Type B pancreatic cell (in vitro differentiated cells): ENCODE measurements around the gene TMCO6. TPM values are rescaled to one million over a fixed set of nuclear protein-coding genes. Genes with fewer than 3 reads are reported as not detected.
"Not testable (repeated sequence)": the region's sequence is repeated elsewhere in the genome, so short reads cannot be mapped to it uniquely, and the experiment has no call there.

Source experiments
- DNase-seq: peaks from one replicate; pipeline ENCODE4 v3.0.0; 2021; ENCODE audit warnings: mixed read lengths; ENCODE audit not compliant: unreplicated experiment; ENCODE audit errors: extremely low spot score
- H3K27ac Mint-ChIP-seq: 2 replicates; pipeline ENCODE4 v1.8.0; 2021; ENCODE audit warnings: mild to moderate bottlenecking, mixed read lengths
- H3K27me3 Mint-ChIP-seq: 2 replicates; pipeline ENCODE4 v1.8.0; 2021; ENCODE audit warnings: mixed read lengths
- H3K36me3 Mint-ChIP-seq: 2 replicates; pipeline ENCODE4 v1.8.0; 2021; ENCODE audit warnings: mixed read lengths
- H3K4me1 Mint-ChIP-seq: one replicate; pipeline ENCODE4 v1.8.0; 2021; ENCODE audit warnings: mixed read lengths; ENCODE audit not compliant: unreplicated experiment
- H3K4me3 Mint-ChIP-seq: 2 replicates; pipeline ENCODE4 v1.8.0; 2021; ENCODE audit warnings: mild to moderate bottlenecking, mixed read lengths
- H3K9me3 Mint-ChIP-seq: 2 replicates; pipeline ENCODE4 v1.8.0; 2021; ENCODE audit warnings: mixed read lengths
- long read RNA-seq: library from polyadenylated mRNA; unstranded; transcript quantifications from one replicate; pipeline ENCODE4 v2.0.0, GENCODE V29; 2020
- total RNA-seq: library from RNA; stranded (reverse); gene quantifications from 2 replicates; pipeline ENCODE4 v1.2.1, GENCODE V29; 2021; ENCODE audit warnings: low replicate concordance
- TF ChIP-seq, protein P1 (sequence below): fragments of 200-600 bp; sonication (generic); conservative IDR thresholded peaks from 2 replicates; pipeline ENCODE4 v1.5.0; 2021; ENCODE audit warnings: antibody characterized with exemption, mild to moderate bottlenecking

The TMCO6 gene
- total RNA-seq, result 26.2 and 29.4 TPM in 2 replicates
- long read RNA-seq, partial matches to known transcripts, result 1 of 3 reads
- long read RNA-seq, other reads (novel, unspliced or antisense), result 2 of 3 reads

DNA sequence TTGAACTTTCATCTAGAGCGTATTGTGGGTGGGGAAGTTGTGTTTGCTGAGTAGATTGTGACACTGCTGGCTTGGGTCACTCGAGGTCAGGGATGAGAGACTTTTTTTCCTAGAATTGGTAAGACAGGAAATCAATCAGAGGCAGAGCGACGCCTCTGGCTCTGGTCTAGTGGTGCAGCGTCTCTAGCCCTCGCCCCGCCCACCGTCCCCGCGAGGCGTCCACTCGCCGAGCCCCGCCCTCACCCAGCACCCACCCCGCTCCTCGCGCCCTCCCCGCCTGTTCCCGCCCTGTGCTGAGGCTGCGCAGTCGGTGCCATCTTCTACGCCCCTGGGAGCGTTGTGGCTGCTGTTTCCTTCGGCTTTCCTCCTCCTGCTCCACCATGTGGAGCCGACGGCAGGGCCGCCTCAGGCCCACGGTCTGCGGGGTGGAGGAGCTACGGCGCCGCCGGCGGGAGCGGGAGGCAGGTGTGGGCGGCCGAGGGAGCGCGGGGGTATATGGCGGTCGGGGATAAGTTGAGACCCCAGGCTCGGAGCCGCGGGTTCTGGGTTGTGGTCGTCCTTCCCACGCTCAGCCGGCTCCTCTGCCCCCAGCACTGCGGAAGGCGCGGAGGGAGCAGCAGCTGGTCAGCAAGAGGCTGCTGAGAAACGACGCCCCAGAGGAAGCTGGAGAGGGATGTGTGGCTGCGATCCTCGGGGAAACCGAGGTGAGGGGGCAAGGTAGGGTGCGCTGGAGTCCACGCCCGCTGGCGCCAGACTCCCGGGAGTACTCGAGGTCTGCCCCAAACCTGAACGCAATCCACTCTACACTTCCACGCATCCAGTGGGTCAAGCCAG is at the start of gene TMCO6:
Gene TMCO6 (plus strand): TSS at position 304 of the 834 bp plus-strand sequence. CDS start 77 bp downstream, at position 381.
- Mint-ChIP-seq H3K4me1 (peaks cover 22% of the 10 kb centered on the region), H3K9me3 (no peaks in the 10 kb centered on the region), H3K4me3 (peak within 1 kb of the TSS; percentile 92), H3K27ac (peak within 1 kb of the TSS; percentile 93), H3K27me3 (no peaks in the 10 kb centered on the region), H3K36me3 (no peaks in the 10 kb centered on the region)
- DNase-seq, result peak; percentile 96
- TF ChIP-seq, protein P1, sequence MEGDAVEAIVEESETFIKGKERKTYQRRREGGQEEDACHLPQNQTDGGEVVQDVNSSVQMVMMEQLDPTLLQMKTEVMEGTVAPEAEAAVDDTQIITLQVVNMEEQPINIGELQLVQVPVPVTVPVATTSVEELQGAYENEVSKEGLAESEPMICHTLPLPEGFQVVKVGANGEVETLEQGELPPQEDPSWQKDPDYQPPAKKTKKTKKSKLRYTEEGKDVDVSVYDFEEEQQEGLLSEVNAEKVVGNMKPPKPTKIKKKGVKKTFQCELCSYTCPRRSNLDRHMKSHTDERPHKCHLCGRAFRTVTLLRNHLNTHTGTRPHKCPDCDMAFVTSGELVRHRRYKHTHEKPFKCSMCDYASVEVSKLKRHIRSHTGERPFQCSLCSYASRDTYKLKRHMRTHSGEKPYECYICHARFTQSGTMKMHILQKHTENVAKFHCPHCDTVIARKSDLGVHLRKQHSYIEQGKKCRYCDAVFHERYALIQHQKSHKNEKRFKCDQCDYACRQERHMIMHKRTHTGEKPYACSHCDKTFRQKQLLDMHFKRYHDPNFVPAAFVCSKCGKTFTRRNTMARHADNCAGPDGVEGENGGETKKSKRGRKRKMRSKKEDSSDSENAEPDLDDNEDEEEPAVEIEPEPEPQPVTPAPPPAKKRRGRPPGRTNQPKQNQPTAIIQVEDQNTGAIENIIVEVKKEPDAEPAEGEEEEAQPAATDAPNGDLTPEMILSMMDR, result peak; percentile 74

DNA sequence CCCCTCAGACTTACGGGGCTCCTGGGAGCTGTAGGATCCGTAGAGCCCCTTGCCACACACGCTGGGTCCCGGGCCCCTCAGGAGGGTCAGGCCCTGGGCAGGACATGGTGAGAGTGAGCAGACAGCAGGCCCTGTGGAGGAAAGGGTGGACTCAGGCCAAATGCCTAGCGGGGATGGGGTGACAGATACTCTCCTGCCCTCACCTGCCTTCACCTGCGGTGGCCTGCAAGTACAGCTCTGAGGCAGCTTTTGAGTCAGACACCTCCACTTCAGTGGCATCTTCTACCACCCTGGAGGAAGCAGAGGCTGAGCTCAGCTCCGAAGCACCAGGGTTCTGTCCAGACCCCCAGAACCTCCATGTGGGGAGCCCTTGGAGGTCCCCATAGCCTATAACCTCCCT is 48.4 kb upstream of the TMCO6 start:
- Mint-ChIP-seq H3K4me3 (no peak overlapping the region), H3K4me1 (no peaks in the 10 kb centered on the region), H3K27ac (no peak overlapping the region), H3K27me3 (peaks cover 6% of the 10 kb centered on the region), H3K36me3 (no peaks in the 10 kb centered on the region), H3K9me3 (no peaks in the 10 kb centered on the region)
- DNase-seq, result no peak
- TF ChIP-seq, protein P1, result no peak

DNA sequence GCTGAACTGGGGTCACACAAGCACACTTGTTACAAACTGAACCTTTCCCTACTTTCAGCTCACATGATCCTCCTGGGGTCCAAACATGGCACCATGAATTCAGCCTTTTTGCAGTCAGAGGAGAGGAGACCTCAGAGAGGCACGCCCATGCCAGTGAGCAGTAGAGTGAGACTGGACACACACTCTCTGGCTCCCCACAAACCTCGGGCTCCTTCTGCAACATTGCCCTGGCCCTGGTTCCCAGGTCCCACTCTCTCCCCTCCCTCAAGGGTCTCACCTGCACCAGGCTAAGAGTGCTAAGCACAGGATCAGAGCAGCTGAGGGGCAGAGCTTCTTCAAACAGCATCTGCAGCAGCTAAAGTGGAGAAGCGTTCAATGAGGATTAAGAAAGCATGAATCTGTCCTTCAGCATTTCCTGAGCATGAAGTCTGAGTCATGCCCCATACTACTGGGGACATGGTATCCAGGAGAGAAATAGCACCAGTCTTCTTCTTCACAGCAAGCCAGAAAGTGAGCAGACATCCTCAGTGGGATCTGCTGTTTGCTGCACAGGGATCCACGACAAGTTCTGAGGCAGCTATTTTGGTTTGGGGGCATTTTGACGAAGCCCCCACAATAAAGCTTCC is 47.4 kb upstream of the TMCO6 start:
- DNase-seq, result no peak

DNA sequence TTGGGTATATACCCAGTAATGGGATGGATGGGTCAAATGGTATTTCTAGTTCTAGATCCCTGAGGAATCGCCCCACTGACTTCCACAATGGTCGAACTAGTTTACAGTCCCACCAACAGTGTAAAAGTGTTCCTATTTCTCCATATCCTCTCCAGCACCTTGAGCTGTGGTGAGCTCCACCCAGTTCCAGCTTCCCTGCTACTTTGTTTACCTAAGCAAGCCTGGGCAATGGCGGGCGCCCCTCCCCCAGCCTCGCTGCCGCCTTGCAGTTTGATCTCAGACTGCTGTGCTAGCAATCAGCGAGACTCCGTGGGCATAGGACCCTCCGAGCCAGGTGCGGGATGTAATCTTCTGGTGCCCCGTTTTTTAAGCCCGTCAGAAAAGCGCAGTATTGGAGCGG is 46.2 kb upstream of the TMCO6 start:
- DNase-seq, H3K27me3 Mint-ChIP-seq, H3K36me3 Mint-ChIP-seq, H3K4me1 Mint-ChIP-seq, H3K9me3 Mint-ChIP-seq: not testable (repeated sequence)
- peak overlapping the region; percentile 80 for H3K4me3 Mint-ChIP-seq
- peak overlapping the region; percentile 76 for H3K27ac Mint-ChIP-seq

More for the DNA sequence above, 47.4 kb upstream of the TMCO6 start:
- Mint-ChIP-seq H3K27ac (no peak overlapping the region), H3K27me3 (peaks cover 2% of the 10 kb centered on the region), H3K4me1 (no peaks in the 10 kb centered on the region), H3K36me3 (no peaks in the 10 kb centered on the region), H3K4me3 (no peak overlapping the region), H3K9me3 (no peaks in the 10 kb centered on the region)
- TF ChIP-seq, protein P1, result no peak

DNA sequence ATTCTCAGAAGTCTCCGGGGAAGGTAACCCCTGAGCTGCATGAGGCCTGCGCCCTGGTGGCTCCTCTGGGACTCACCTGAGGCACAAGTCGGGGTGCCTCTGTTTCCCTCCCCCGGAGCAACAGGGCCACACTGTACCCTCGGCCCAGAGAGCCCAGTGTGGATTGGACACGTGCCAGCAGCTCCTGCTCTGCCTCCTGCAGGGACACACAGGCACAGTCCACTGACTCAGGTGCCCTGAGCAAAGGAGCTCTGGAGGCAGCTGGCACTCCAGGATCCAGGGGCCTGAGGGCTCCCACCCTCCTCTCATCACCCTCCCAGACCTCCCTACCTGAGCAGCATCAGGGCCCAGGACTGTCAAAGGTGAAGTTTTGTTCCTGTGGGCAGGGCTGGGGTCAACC is 45.1 kb upstream of the TMCO6 start:
- no peak overlapping the region for H3K4me3 Mint-ChIP-seq
- no peak for DNase-seq
- H3K36me3 Mint-ChIP-seq, result no peaks in the 10 kb centered on the region
- H3K27ac Mint-ChIP-seq, result no peak overlapping the region
- H3K9me3 Mint-ChIP-seq, result no peaks in the 10 kb centered on the region
- H3K27me3 Mint-ChIP-seq, result no peaks in the 10 kb centered on the region
- H3K4me1 Mint-ChIP-seq, result no peaks in the 10 kb centered on the region
- TF ChIP-seq, protein P1, result no peak
